Measurements from ENCODE around the gene NFE2L1.
"Not testable (repeated sequence)": the region's sequence is repeated elsewhere in the genome, so short reads cannot be mapped to it uniquely, and the experiment has no call there.

NFE2L1 gene

DNA sequence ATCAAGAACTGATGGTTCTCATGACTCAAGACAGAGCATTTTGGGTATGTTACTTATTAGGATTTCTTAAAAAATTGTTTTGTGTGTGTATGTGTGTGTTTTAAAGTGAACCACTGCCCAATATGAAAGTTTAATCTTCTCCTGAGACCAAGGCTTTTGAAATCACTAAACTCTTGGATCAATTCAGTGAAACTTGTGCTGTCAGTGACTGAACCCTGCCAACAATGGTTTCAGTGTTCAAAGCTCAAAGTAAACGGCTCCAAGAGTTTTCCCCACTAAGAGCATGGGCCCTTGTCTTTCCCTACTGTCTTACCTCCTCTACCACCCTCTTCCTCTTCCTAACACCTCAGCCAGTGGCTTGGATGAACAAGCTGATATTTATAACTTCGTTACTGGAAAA is 22.0 kb downstream of the NFE2L1 start:
- no peak for TF ChIP-seq CTCF (IDR thresholded peaks at IDR 0.05; ENCODE audit: insufficient read depth, missing control alignments)
- FAIRE-seq: no peak
- DNase-seq (ENCODE audit: insufficient read length, low spot score): no peak

DNA sequence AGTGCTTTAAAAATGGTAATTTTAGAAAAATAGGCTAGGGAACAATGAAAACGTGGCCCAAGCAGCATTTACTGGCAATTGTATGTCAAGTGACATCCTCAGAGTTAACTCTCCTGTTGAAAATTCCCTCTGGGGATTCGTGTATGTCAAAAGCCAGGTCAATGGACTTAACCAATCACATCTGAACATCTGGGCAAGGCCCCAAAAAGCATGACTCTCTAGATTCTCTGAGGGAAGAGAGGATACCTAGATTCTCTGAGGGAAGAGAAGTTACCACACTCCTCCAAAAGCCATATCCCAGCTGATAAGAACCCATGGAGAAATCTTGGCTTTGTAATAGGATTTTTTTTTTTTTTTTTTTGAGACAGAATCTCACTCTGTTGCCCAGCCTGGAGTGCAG is 23.5 kb downstream of the NFE2L1 start:
- DNase-seq (ENCODE audit: insufficient read length, low spot score) (no peak), FAIRE-seq (no peak)
- TF ChIP-seq CTCF (IDR thresholded peaks at IDR 0.05; ENCODE audit: insufficient read depth, missing control alignments): no peak

GRCh38 chr17:48072811-48073210 is 24.7 kb downstream of the NFE2L1 start:
- not testable (repeated sequence) for FAIRE-seq; DNase-seq (ENCODE audit: insufficient read length, low spot score)

- not testable (repeated sequence) for FAIRE-seq; DNase-seq (ENCODE audit: insufficient read length, low spot score)
Measured at GRCh38 chr17:48073566-48074094, 25.5 kb downstream of the NFE2L1 start.

DNA sequence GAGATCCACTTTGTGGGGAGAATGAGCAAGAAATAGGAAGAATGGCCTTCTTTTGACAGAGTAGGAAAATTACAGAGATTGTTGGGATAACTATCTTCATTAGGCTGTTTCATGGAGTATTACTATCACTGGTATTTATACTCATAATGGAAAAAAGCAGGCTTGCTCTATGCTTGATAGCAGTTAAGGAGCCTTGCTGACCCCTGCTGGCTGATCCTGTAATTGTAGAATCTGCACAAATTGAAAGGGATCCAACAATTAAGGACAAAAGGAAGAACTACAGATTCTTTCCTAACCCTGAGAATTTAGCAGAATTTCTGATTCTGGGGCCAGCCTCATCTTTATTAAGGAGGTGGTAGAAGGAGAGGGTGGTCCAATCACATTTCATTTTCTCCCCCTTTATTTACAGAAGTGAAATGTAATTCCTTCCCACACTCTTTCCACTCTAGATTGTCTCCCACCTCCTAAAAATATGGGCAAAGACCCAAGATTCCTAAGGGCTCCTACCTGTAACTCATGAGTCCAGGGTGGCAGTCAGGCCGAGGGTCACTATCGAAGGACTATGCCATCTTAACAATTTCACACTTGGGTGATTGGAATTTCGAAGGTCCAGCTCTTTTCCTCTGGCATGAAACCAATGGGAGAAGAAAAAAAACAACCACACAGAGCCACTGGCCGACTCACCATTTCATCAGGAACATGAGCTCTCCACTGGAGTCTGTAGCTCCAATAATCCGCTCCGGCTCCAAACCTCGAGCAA is 26.3 kb downstream of the NFE2L1 start:
- peak; percentile 99 for TF ChIP-seq CTCF (IDR thresholded peaks at IDR 0.05; ENCODE audit: insufficient read depth, missing control alignments)
- FAIRE-seq: no peak
- no peak for DNase-seq (ENCODE audit: insufficient read length, low spot score)

GRCh38 chr17:48077152-48077551 is 29.0 kb downstream of the NFE2L1 start:
- FAIRE-seq; DNase-seq (ENCODE audit: insufficient read length, low spot score): not testable (repeated sequence)

DNA sequence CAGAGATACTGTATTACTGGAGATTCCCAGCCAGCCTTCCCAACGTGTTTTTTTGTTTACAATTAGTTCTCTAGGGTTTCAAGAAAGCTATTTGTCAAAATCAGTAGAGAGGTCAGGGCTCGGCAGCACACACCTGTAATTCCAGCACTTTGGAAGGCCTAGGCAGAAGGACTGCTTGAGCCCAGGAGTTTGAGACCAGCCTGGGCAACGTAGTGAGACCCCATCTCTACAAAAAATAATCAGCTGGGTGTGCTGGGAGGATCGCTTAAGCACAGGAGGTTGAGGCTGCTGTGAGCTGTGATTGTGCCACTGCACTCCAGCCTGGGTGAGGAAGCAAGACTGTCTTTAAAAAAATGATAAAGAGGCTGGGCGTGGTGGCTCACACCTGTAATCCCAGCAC is 33.7 kb downstream of the NFE2L1 start:
- DNase-seq (ENCODE audit: insufficient read length, low spot score) (no peak), FAIRE-seq (no peak)
- no peak for TF ChIP-seq CTCF (IDR thresholded peaks at IDR 0.05; ENCODE audit: insufficient read depth, missing control alignments)

GRCh38 chr17:48084932-48085331 is 36.8 kb downstream of the NFE2L1 start:
- TF ChIP-seq CTCF (IDR thresholded peaks at IDR 0.05; ENCODE audit: insufficient read depth, missing control alignments): no peak
- DNase-seq (ENCODE audit: insufficient read length, low spot score) (no peak), FAIRE-seq (no peak)

Measured in D721Med (cell line).